ENCODE data around the gene FAM131C. TPM values are rescaled to one million over a fixed set of nuclear protein-coding genes. Genes with fewer than 3 reads are reported as not detected.

FAM131C gene
- total RNA-seq, 2 donors from 2014 or later, result 0.32 to 0.86 TPM

GRCh38 chr1:16015491-16015890 is 58.0 kb downstream of the FAM131C start:
- no peak for DNase-seq
- H3K4me1 Mint-ChIP-seq (ENCODE audit: low read depth), result peaks cover 5% of the 10 kb centered on the region
- H3K27ac Mint-ChIP-seq, result no peak overlapping the region
- H3K4me3 Mint-ChIP-seq, result no peak overlapping the region
- no peaks in the 10 kb centered on the region for H3K9me3 Mint-ChIP-seq
- peaks cover 15% of the 10 kb centered on the region for H3K27me3 Mint-ChIP-seq (ENCODE audit: low read depth)
- no peaks in the 10 kb centered on the region for H3K36me3 Mint-ChIP-seq (ENCODE audit: insufficient read depth in 2 of 2)
- ATAC-seq (replicated peaks in 1 of 2), result no peak

GRCh38 chr1:16014509-16015482 is 58.7 kb downstream of the FAM131C start:
- ATAC-seq (replicated peaks in 1 of 2) (no peak), DNase-seq (no peak)
- H3K27ac Mint-ChIP-seq, result no peak overlapping the region
- no peaks in the 10 kb centered on the region for H3K9me3 Mint-ChIP-seq
- H3K27me3 Mint-ChIP-seq (ENCODE audit: low read depth), result peaks cover 15% of the 10 kb centered on the region
- H3K4me3 Mint-ChIP-seq, result no peak overlapping the region
- no peaks in the 10 kb centered on the region for H3K36me3 Mint-ChIP-seq (ENCODE audit: insufficient read depth in 2 of 2)
- H3K4me1 Mint-ChIP-seq (ENCODE audit: low read depth), result peaks cover 5% of the 10 kb centered on the region

GRCh38 chr1:16013908-16014258 is 59.6 kb downstream of the FAM131C start:
- Mint-ChIP-seq H3K27me3 (ENCODE audit: low read depth) (peaks cover 15% of the 10 kb centered on the region), H3K9me3 (no peaks in the 10 kb centered on the region), H3K4me1 (ENCODE audit: low read depth) (peaks cover 5% of the 10 kb centered on the region), H3K4me3 (peak overlapping the region in 1 of 2 donors; percentile 61), H3K36me3 (ENCODE audit: insufficient read depth in 2 of 2) (no peaks in the 10 kb centered on the region), H3K27ac (no peak overlapping the region)
- ATAC-seq (replicated peaks in 1 of 2) (no peak), DNase-seq (no peak)

GRCh38 chr1:16013220-16013907 is 60.1 kb downstream of the FAM131C start:
- H3K9me3 Mint-ChIP-seq, result no peaks in the 10 kb centered on the region
- H3K4me3 Mint-ChIP-seq, result peak overlapping the region in 1 of 2 donors; percentile 61
- peak; percentile 67 to 73 for ATAC-seq (replicated peaks in 1 of 2)
- H3K4me1 Mint-ChIP-seq (ENCODE audit: low read depth), result peaks cover 5% of the 10 kb centered on the region
- H3K36me3 Mint-ChIP-seq (ENCODE audit: insufficient read depth in 2 of 2), result no peaks in the 10 kb centered on the region
- no peak overlapping the region for H3K27ac Mint-ChIP-seq
- peak; percentile 50 to 58 for DNase-seq
- peaks cover 15% of the 10 kb centered on the region for H3K27me3 Mint-ChIP-seq (ENCODE audit: low read depth)

GRCh38 chr1:16012590-16013219 is 60.7 kb downstream of the FAM131C start:
- ATAC-seq (replicated peaks in 1 of 2) (peak; percentile 45 to 55), DNase-seq (peak; percentile 31 to 36)
- Mint-ChIP-seq H3K4me3 (peak overlapping the region; percentile 32 to 61), H3K9me3 (no peaks in the 10 kb centered on the region), H3K27me3 (ENCODE audit: low read depth) (peaks cover 15% of the 10 kb centered on the region), H3K4me1 (ENCODE audit: low read depth) (peaks cover 5% of the 10 kb centered on the region), H3K27ac (no peak overlapping the region), H3K36me3 (ENCODE audit: insufficient read depth in 2 of 2) (no peaks in the 10 kb centered on the region)

- H3K4me3 Mint-ChIP-seq, result peak overlapping the region; percentile 32 to 61
- H3K27ac Mint-ChIP-seq, result no peak overlapping the region
- H3K4me1 Mint-ChIP-seq (ENCODE audit: low read depth), result peaks cover 8% of the 10 kb centered on the region
- ATAC-seq (replicated peaks in 1 of 2), result no peak
- H3K9me3 Mint-ChIP-seq, result no peaks in the 10 kb centered on the region
- H3K36me3 Mint-ChIP-seq (ENCODE audit: insufficient read depth in 2 of 2), result no peaks in the 10 kb centered on the region
- no peak for DNase-seq
- H3K27me3 Mint-ChIP-seq (ENCODE audit: low read depth), result peaks cover 15% of the 10 kb centered on the region
Observed at GRCh38 chr1:16011936-16012589, 61.4 kb downstream of the FAM131C start.

GRCh38 chr1:16010837-16011236 is 62.6 kb downstream of the FAM131C start:
- no peak for DNase-seq
- H3K4me3 Mint-ChIP-seq, result no peak overlapping the region
- ATAC-seq (replicated peaks in 1 of 2), result no peak
- no peak overlapping the region for H3K27ac Mint-ChIP-seq
- H3K27me3 Mint-ChIP-seq (ENCODE audit: low read depth), result peaks cover 15% of the 10 kb centered on the region
- no peaks in the 10 kb centered on the region for H3K36me3 Mint-ChIP-seq (ENCODE audit: insufficient read depth in 2 of 2)
- no peaks in the 10 kb centered on the region for H3K9me3 Mint-ChIP-seq
- peaks cover 18% of the 10 kb centered on the region for H3K4me1 Mint-ChIP-seq (ENCODE audit: low read depth)

GRCh38 chr1:16009678-16010077 is 63.8 kb downstream of the FAM131C start:
- Mint-ChIP-seq H3K9me3 (no peaks in the 10 kb centered on the region), H3K4me1 (ENCODE audit: low read depth) (peaks cover 18% of the 10 kb centered on the region), H3K36me3 (ENCODE audit: insufficient read depth in 2 of 2) (no peaks in the 10 kb centered on the region), H3K27me3 (ENCODE audit: low read depth) (peaks cover 13% of the 10 kb centered on the region), H3K27ac (no peak overlapping the region), H3K4me3 (no peak overlapping the region)
- ATAC-seq (replicated peaks in 1 of 2), result no peak
- no peak for DNase-seq

GRCh38 chr1:16009030-16009460 is 64.4 kb downstream of the FAM131C start:
- H3K27me3 Mint-ChIP-seq (ENCODE audit: low read depth), result peaks cover 6% of the 10 kb centered on the region
- H3K4me3 Mint-ChIP-seq, result no peak overlapping the region
- ATAC-seq (replicated peaks in 1 of 2), result peak; percentile 51 to 54
- peak; percentile 80 to 81 for DNase-seq
- H3K4me1 Mint-ChIP-seq (ENCODE audit: low read depth), result peaks cover 18% of the 10 kb centered on the region
- no peaks in the 10 kb centered on the region for H3K9me3 Mint-ChIP-seq
- H3K36me3 Mint-ChIP-seq (ENCODE audit: insufficient read depth in 2 of 2), result no peaks in the 10 kb centered on the region
- no peak overlapping the region for H3K27ac Mint-ChIP-seq

Other genes starting within 250 kb of the FAM131C start
- gene SPEN, start 225.9 kb downstream of the FAM131C start, total RNA-seq, result 10 to 100 TPM; 53.5 to 56.9 TPM
- 10 to 100 TPM; 76.0 to 84.1 TPM for gene ZBTB17, start 97.5 kb downstream of the FAM131C start, total RNA-seq
- not detected for gene SRARP, start 69.4 kb downstream of the FAM131C start, total RNA-seq
- gene HSPB7, start 55.6 kb downstream of the FAM131C start, total RNA-seq, result not detected
- not detected for gene CLCNKA, start 51.6 kb downstream of the FAM131C start, total RNA-seq
- not detected for gene CLCNKB, start 29.9 kb downstream of the FAM131C start, total RNA-seq
- under 1 TPM in 1 of 2 donors, not detected in 1; 0.43 TPM for gene EPHA2, start 82.4 kb upstream of the FAM131C start, total RNA-seq
- 1 to 10 TPM; 7.0 to 9.9 TPM for gene ARHGEF19, start 139.0 kb upstream of the FAM131C start, total RNA-seq
- gene CPLANE2, start 163.5 kb upstream of the FAM131C start, total RNA-seq, result 1 to 10 TPM; 3.0 to 7.8 TPM